ENCODE measurements around the gene AATF. TPM values are rescaled to one million over a fixed set of nuclear protein-coding genes. Genes with fewer than 3 reads are reported as not detected.

Gene AATF
- polyA plus RNA-seq, 1 experiment, result 16.7 TPM

GRCh38 chr17:36926701-36927100, 22.1 kb upstream of the AATF start:
- POLR2A ChIA-PET, result interaction anchor here (0.6 kb wide), 1 partner anchor 141 kb away, joined by 3 read pairs; no protein-coding TSS in a partner anchor
- Histone ChIP-seq H3K27me3 (ENCODE audit: control insufficient read depth, insufficient read depth, low read length) (peaks cover 63% of the 10 kb centered on the region), H3K4me3 (ENCODE audit: low read depth, low read length) (no peak overlapping the region), H3K36me3 (ENCODE audit: control insufficient read depth, insufficient read depth, low read length) (no peaks in the 10 kb centered on the region)
- no peak for TF ChIP-seq CTCF (IDR thresholded peaks at IDR 0.05; ENCODE audit: insufficient read depth, low read depth, low read length)
- CTCF ChIA-PET, result no interaction called here
- no peak for DNase-seq (ENCODE audit: low read depth)

- DNase-seq (ENCODE audit: low read depth), result no peak
- POLR2A ChIA-PET, result no interaction called here
- CTCF ChIA-PET, result no interaction called here
- no peaks in the 10 kb centered on the region for H3K36me3 ChIP-seq (ENCODE audit: control insufficient read depth, insufficient read depth, low read length)
- no peak overlapping the region for H3K4me3 ChIP-seq (ENCODE audit: low read depth, low read length)
- TF ChIP-seq CTCF (IDR thresholded peaks at IDR 0.05; ENCODE audit: insufficient read depth, low read depth, low read length), result no peak
- H3K27me3 ChIP-seq (ENCODE audit: control insufficient read depth, insufficient read depth, low read length), result peaks cover 69% of the 10 kb centered on the region
Observed at GRCh38 chr17:36928471-36929345, 20.0 kb upstream of the AATF start.

GRCh38 chr17:36929851-36930582, 18.7 kb upstream of the AATF start:
- peaks cover 81% of the 10 kb centered on the region for H3K27me3 ChIP-seq (ENCODE audit: control insufficient read depth, insufficient read depth, low read length)
- TF ChIP-seq CTCF (IDR thresholded peaks at IDR 0.05; ENCODE audit: insufficient read depth, low read depth, low read length), result no peak
- ChIA-PET CTCF (interaction anchor here (1.1 kb wide), 1 partner anchor 9 kb away, joined by 3 read pairs; no protein-coding TSS in a partner anchor), POLR2A (no interaction called here)
- H3K36me3 ChIP-seq (ENCODE audit: control insufficient read depth, insufficient read depth, low read length), result no peaks in the 10 kb centered on the region
- DNase-seq (ENCODE audit: low read depth), result no peak
- H3K4me3 ChIP-seq (ENCODE audit: low read depth, low read length), result no peak overlapping the region

- no peak overlapping the region for H3K4me3 ChIP-seq (ENCODE audit: low read depth, low read length)
- ChIA-PET CTCF (interaction anchor here (1.1 kb wide), 1 partner anchor 9 kb away, joined by 3 read pairs; no protein-coding TSS in a partner anchor), POLR2A (no interaction called here)
- DNase-seq (ENCODE audit: low read depth), result no peak
- no peaks in the 10 kb centered on the region for H3K36me3 ChIP-seq (ENCODE audit: control insufficient read depth, insufficient read depth, low read length)
- no peak for TF ChIP-seq CTCF (IDR thresholded peaks at IDR 0.05; ENCODE audit: insufficient read depth, low read depth, low read length)
- H3K27me3 ChIP-seq (ENCODE audit: control insufficient read depth, insufficient read depth, low read length), result peaks cover 83% of the 10 kb centered on the region
Observed at GRCh38 chr17:36930583-36930900, 18.2 kb upstream of the AATF start.

- no peak for TF ChIP-seq CTCF (IDR thresholded peaks at IDR 0.05; ENCODE audit: insufficient read depth, low read depth, low read length)
- ChIA-PET POLR2A (no interaction called here), CTCF (no interaction called here)
- Histone ChIP-seq H3K4me3 (ENCODE audit: low read depth, low read length) (no peak overlapping the region), H3K36me3 (ENCODE audit: control insufficient read depth, insufficient read depth, low read length) (no peaks in the 10 kb centered on the region), H3K27me3 (ENCODE audit: control insufficient read depth, insufficient read depth, low read length) (peaks cover 84% of the 10 kb centered on the region)
- DNase-seq (ENCODE audit: low read depth), result no peak
Observed at GRCh38 chr17:36931096-36931696, 17.6 kb upstream of the AATF start.

All from BJ (cell line).